RWPE1 (cell line): ENCODE results near the gene COL4A6.

Experiments
- CTCF ChIA-PET: fragments of 350-600 bp; sonication (Branson Sonifier 250); formaldehyde crosslinking; extraction: SDS; loops from one replicate; lab custom pipeline; 2021; lab: Yijun Ruan, JAX
- POLR2A ChIA-PET: fragments of 400-600 bp; formaldehyde crosslinking; extraction: SDS; loops from one replicate; lab custom pipeline; 2020; ENCODE audit warnings: antibody characterized with exemption; ENCODE audit not compliant: low non-redundant PET; lab: Yijun Ruan, JAX
- DNase-seq: peaks from one replicate; pipeline ENCODE4 v3.0.0; 2012; ENCODE audit warnings: low spot score
- H3K27ac ChIP-seq: fragments of 450-650 bp; 2 replicates; pipeline ENCODE4 v1.5.1; 2017
- CTCF ChIP-seq: fragments of 450-650 bp; conservative IDR thresholded peaks from 2 replicates; pipeline ENCODE4 v1.5.1; 2017; ENCODE audit warnings: low read depth, mild to moderate bottlenecking

The COL4A6 gene

DNA sequence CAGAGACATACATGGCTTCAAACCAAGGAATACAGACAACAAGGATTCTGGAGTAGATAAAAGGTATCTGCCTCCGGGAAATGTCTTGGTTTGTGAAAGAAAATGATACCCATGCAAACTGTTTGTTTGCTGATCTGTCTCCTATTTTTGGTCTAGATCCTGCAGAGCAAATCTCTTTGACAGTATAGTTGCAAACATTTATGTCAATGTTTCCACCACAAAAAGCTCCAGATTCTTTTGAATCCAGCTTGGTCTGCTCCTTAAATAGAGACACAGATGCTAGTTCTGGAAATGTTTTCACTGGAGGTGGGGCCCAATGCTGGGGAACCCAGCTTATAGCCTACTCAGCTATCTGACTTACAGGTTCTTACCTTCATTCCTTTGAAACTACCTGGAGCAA is 226.9 kb downstream of the COL4A6 start:
- ChIA-PET CTCF (no interaction called here), POLR2A (no interaction called here)
- H3K27ac ChIP-seq: no peak overlapping the region
- TF ChIP-seq CTCF: no peak
- DNase-seq: no peak

DNA sequence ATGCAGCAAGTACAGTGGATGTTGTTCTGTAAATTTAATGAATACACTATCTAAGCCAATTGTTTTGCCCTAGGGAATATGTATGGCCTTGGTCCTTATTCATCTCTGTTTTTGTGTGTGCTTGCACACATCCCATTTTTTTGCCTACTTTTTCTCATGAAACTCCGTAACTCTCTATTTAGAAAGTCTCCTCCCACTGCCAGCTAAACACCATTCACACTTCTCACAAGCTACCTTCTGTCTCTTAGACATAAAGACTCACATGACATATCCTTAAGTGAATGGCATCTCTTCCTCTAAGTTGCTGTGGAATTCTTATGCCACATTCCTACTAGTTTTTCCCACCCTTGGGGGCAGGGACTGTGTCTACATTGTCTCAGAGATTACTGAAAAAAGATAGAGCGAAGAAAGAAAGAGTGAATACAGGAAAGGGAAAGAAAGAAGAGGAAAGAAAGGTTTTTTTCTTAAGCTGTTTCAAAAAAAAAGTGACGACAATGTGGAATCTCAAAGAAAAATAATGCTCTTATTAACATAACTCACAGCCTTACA is 229.1 kb downstream of the COL4A6 start:
- no peak for TF ChIP-seq CTCF
- DNase-seq: no peak
- ChIA-PET POLR2A (no interaction called here), CTCF (no interaction called here)
- no peak overlapping the region for H3K27ac ChIP-seq

- DNase-seq: no peak
- ChIA-PET POLR2A (no interaction called here), CTCF (no interaction called here)
- TF ChIP-seq CTCF: no peak
- no peak overlapping the region for H3K27ac ChIP-seq
Measured at GRCh38 chrX:108203540-108203939, 234.7 kb downstream of the COL4A6 start.

DNA sequence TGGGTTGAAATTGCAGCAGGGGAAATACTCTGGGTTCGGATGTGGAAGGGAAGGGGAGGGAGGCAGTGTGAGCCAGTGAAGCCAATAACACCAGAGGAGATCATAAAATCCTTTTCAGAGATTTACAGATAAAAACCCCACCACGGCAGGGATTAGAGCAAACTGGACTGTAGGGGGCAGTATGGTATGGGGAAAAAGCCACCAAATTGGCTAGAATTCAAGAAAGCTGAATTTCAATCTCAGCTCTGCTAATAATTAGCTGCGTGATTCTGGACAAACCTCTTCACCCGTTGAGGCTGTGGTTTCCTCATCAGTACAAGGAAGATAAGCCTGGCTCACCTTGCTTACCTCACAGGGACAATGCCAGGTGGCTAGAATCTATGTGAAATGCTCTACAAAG is 238.5 kb downstream of the COL4A6 start:
- DNase-seq: peak; percentile 16
- CTCF ChIA-PET: interaction anchor here (0.5 to 1.2 kb wide), 5 partner anchors 16 to 1209 kb away, joined by 3 read pairs; no protein-coding TSS in a partner anchor
- peak; percentile 19 for TF ChIP-seq CTCF
- POLR2A ChIA-PET: no interaction called here
- no peak overlapping the region for H3K27ac ChIP-seq

- no peak for TF ChIP-seq CTCF
- DNase-seq: no peak
- no peak overlapping the region for H3K27ac ChIP-seq
- ChIA-PET CTCF (interaction anchor here (1.2 kb wide), 1 partner anchor 46 kb away, joined by 3 read pairs; no protein-coding TSS in a partner anchor), POLR2A (no interaction called here)
Measured at GRCh38 chrX:108199041-108199440, 239.2 kb downstream of the COL4A6 start.

GRCh38 chrX:108198420-108198819 is 239.8 kb downstream of the COL4A6 start:
- ChIA-PET CTCF (interaction anchor here (0.7 kb wide), 1 partner anchor 255 kb away, joined by 3 read pairs; no protein-coding TSS in a partner anchor), POLR2A (no interaction called here)
- no peak for TF ChIP-seq CTCF
- H3K27ac ChIP-seq: no peak overlapping the region
- DNase-seq: no peak
